ENCODE data around the gene SPACA7.

Gene SPACA7

DNA sequence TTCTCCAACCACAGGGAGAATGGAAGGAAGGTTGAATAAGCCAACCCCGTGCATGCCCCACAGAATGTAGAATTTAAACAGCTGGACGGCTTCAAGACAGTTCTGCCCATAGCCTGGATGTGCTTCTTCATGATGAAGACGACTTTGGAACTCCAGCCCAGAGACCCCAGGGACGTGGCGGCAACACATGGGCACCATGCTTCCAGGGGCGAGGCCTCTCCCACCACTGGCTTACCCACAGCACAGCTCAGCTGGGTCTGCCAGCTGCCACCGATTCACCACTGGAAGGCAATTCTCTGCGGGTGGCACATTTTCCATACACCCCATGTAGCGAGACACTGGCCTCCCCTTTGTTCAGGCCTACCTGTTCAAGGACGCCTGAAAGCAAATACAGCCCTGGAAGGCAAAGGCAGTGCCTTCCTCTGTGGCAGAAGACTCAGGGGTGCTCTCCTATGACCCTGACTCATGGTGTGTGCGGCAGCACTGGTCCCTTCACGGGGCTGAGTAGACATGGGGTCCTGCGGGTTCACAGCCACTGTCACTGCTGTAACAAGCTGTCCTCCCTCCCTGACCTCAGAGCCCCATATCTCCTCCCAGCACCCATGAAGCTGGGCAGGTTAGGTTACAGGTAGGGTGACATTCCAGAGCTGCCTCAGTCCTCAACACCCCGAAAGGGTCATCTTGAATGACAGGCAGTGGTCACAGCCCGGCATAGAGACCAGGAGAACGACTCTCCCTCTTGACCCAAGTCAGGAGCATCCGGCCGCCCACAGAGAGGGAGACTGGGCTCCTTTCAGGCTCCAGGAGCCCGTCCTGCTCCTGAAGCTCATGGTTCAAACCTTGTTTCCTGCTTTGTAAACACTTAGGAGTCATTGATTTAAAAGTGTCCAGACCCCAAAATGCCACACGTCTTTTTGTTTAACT lies 72.7 kb downstream of the SPACA7 start:
- DNase-seq (ENCODE audit: low spot score) = no peak

DNA sequence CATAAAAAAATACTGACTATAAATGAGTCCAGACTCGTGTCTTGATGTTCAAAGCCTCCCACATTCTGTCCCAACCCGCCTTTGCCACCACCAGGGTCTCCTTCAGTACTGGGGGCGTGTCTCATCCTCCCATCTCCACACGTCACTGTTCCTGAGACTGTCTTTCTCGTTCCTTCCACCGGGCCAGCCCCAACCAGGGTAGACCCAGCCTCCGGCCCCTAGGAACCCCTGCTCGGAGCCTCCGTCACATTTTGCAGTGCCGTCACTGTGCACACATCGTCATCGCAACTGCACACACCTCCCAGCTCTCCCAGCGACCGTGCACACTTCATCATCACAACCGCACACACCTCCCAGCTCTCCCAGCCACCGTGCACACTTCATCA lies 73.4 kb downstream of the SPACA7 start:
- no peak for DNase-seq (ENCODE audit: low spot score)

GRCh38 chr13:112450118-112450903 lies 74.2 kb downstream of the SPACA7 start:
- no peak for DNase-seq (ENCODE audit: low spot score)

GRCh38 chr13:112450904-112451240 lies 74.7 kb downstream of the SPACA7 start:
- no peak for DNase-seq (ENCODE audit: low spot score)

- no peak for DNase-seq (ENCODE audit: low spot score)
Observed at GRCh38 chr13:112451512-112452379, 75.6 kb downstream of the SPACA7 start.

DNA sequence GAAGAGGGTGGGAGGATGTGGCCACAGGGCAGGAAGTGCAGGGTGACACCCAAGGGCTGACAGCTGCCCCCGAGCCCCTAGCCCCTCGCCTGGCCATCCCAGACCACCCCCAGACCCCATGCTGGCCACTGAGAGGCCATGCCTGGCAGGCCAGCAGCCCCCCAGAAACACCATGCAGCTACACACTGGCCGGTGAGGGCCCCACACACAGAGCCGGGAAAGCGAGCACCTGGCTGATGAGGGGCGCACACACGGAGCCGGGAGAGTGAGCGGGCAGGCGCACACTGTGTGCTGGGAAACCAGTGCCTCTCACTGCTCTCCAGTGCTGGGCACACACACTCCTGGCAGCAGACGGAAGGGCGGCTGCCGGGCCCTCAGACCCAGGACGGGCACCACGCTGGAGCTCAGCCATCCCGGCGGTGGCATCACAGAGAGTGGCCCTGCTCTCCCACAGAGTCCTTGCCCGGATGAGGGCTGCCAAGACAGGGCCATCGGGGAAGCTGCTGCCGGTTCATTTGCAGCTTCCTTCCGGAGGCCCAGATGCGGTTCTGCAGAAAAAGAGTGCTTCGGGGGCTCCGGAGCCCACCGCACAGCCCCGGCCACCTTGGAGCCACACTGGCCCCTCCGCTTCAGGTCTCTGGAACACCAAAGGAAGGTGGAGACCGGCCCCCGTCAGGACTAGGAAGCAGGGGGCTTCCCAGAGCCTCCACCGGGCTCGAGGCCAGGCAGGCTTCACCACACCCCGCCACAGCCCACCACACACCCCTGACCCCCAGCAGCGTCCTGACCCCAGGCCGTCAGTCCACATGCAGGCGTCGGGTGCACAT lies 76.4 kb downstream of the SPACA7 start:
- DNase-seq (ENCODE audit: low spot score) = no peak

- DNase-seq (ENCODE audit: low spot score) = no peak
Observed at GRCh38 chr13:112453207-112453829, 77.2 kb downstream of the SPACA7 start.

DNA sequence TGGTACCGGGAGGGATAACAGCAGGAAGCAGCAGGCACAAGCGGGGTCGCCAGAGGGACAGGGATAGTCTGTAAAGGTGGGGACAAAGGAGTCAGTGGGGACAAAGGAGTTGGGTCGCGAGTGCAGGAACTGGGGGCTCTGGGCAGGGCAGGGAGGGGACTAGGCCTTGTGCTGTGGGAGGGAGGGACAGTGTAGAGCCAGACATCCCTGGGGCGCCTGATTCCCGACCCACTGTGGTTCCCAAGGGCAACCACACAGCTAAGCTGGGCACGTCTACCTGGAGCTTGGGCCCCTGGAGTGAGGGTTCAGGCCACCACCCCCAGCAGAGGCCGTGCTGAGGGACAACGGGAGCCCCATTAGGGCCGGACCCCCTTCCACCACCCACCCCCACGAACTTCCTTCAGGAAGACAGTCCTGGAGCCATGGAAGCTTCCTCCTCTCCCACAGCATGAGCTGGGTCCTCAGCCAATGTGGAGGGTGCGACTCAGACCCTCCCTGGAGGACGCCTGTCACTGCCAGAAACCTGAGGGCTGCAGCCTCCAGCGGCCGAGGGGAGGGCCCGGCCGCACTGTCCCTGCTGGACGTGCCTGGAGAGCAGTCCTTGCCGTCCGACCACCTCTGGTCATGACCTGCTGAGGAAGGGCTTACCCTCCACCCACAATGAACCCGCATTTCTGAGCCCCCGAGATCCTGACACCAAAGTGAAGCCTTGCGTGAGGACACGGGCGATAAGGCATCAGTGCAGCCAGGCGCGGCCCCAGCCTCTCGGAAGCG lies 77.9 kb downstream of the SPACA7 start:
- no peak for DNase-seq (ENCODE audit: low spot score)

DNA sequence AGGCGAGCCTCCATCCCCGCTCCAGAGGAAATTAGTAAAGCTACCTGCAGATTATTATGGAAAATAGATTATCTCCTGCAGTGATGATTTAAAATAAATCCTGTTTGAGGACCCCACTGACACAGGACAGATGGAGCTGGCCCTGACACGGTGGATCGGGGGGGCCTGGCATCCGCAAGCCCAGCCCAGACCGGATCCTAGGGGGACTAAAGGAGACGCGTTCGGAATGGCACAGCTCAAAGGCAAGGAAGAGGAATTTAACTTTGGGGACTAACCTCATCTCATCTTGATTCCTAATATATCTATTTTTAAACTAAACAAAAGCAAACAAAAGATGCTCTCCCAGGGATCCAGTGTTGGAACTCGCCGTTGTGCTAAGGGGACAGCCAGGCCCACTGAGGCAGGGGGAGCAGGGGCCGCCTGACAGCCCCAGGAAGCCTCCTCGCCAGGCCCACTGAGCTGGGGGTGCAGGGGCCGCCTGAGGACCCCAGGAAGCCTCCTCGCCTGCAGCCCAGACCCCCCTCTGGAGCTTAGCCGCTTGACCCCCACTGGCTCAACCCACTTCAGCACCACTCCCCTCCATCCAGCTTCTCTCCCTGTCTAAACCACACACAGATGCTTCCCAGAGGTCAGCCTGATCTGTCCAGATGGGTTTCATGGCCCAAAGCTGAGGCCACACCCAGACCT lies 78.6 kb downstream of the SPACA7 start:
- no peak for DNase-seq (ENCODE audit: low spot score)

- no peak for DNase-seq (ENCODE audit: low spot score)
Observed at GRCh38 chr13:112455476-112456059, 79.4 kb downstream of the SPACA7 start.

- DNase-seq (ENCODE audit: low spot score) = no peak
Observed at GRCh38 chr13:112456138-112457056, 80.2 kb downstream of the SPACA7 start.

GRCh38 chr13:112457081-112457480 lies 80.9 kb downstream of the SPACA7 start:
- DNase-seq (ENCODE audit: low spot score) = no peak

- no peak for DNase-seq (ENCODE audit: low spot score)
Observed at GRCh38 chr13:112457485-112457884, 81.3 kb downstream of the SPACA7 start.

GRCh38 chr13:112462408-112462807 lies 86.3 kb downstream of the SPACA7 start:
- DNase-seq (ENCODE audit: low spot score) = no peak

DNA sequence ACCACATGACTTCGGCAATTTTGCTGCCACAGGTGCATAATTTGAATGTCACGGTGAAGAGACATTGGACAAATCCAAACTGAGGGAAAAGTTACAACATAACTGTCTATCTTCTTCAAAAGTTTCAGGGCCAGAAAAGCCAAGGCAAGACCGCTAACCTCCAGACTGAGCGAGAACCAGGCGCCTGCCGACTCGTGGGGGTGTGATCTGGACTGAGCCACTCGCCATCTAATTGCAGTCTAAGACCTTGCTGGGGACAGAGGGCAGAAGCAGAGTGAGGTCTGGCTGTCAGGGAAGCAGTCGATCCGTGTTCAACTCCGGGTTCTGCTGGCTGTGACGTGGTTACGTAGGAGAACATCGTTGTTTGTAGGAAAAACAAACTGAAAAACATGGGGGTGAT lies 88.6 kb downstream of the SPACA7 start:
- DNase-seq (ENCODE audit: low spot score) = no peak

DNA sequence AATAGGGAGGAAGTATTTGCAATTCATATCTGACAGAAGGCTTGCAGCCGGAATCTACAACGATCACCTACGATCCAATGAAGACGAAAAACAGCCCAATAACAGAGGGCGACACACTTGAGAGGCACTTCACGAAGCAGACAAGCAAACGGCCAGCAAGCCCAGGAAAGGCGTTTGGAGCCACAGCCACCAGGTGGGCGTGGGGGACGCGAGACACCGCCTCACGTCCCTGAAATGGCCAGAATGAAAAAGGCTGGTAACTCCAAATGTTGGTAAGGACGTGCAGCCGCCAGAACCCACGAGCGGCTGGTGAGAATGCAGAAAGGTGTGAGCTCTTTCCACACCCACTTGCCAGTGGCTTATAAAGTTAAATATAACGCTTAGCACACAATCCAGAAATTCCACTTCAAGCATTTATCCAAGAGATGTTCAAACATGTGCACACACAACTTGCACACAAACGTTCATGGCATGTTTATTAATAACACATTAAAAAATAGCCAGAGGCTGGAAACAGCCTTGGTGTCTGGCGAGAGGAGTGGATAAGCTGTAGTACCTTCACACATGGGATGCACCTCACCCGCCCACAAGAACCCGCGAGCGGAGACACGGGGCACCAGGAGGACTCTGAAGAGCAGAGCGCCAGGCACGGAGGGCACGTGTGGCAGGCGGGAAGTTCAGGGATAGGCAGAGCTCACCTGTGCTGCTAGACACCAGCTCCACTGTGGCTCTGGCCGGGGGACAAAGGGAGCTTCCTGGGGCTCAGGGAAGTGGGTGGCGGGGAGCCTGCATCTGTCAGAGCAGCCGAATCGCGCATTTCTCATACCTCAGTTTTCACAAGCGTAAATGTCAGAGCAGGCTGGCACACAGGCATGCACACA lies 89.3 kb downstream of the SPACA7 start:
- peak; percentile 3 for DNase-seq (ENCODE audit: low spot score)

Measured in AG08396 (cell line).